CD8-positive, alpha-beta memory T cell (primary cell): ENCODE results near the gene EGLN1. TPM values are rescaled to one million over a fixed set of nuclear protein-coding genes. Genes with fewer than 3 reads are reported as not detected.
"Not testable (repeated sequence)": the region's sequence is repeated elsewhere in the genome, so short reads cannot be mapped to it uniquely, and the experiment has no call there.

Experiments
- CTCF ChIA-PET: fragments of 350-600 bp; sonication (Branson Sonifier 250); formaldehyde crosslinking; loops from one replicate; lab custom pipeline; 2021; ENCODE audit warnings: antibody characterized with exemption; lab: Charles Lee
- POLR2A ChIA-PET: fragments of 350-600 bp; sonication (Branson Sonifier 250); formaldehyde crosslinking; loops from one replicate; lab custom pipeline; 2021; ENCODE audit warnings: antibody characterized with exemption; lab: Charles Lee
- DNase-seq, 5 donors: peaks; one replicate each; pipeline versions ENCODE4 v3.0.0 to v3.0.0-alpha.2; 2020 to 2022; ENCODE audit warnings: mixed read lengths in 1 of 5
- H3K27ac ChIP-seq: one replicate; pipeline ENCODE4 v1.7.0; 2013; ENCODE audit warnings: low read depth, mild to moderate bottlenecking, low read length, moderate library complexity
- H3K27me3 ChIP-seq: 2 replicates; pipeline ENCODE4 v1.7.0; 2013; ENCODE audit warnings: low read length, mild to moderate bottlenecking; ENCODE audit not compliant: insufficient read depth, poor library complexity, severe bottlenecking
- H3K36me3 ChIP-seq: 2 replicates; pipeline ENCODE4 v1.7.0; 2013; ENCODE audit warnings: mild to moderate bottlenecking, low read length, moderate library complexity; ENCODE audit not compliant: insufficient read depth
- H3K4me1 ChIP-seq: 2 replicates; pipeline ENCODE4 v1.7.0; 2013; ENCODE audit warnings: mild to moderate bottlenecking, low read length, moderate library complexity; ENCODE audit not compliant: insufficient read depth
- H3K4me3 ChIP-seq: 2 replicates; pipeline ENCODE4 v1.7.0; 2013; ENCODE audit warnings: mild to moderate bottlenecking, low read length
- H3K9me3 ChIP-seq: 2 replicates; pipeline ENCODE4 v1.7.0; 2013; ENCODE audit warnings: mild to moderate bottlenecking, low read length
- H3K27ac Mint-ChIP-seq, 8 donors: one replicate each; pipeline ENCODE4 v1.8.0; 2020 to 2021; ENCODE audit warnings: mixed read lengths in 8 of 8, mild to moderate bottlenecking in 6 of 8, inconsistent platforms in 3 of 8, moderate library complexity in 3 of 8
- H3K27me3 Mint-ChIP-seq, 2 donors: one replicate each; pipeline ENCODE4 v1.8.0; 2020 to 2021; ENCODE audit warnings: mixed read lengths in 2 of 2, mild to moderate bottlenecking in 1 of 2, moderate library complexity in 1 of 2
- H3K36me3 Mint-ChIP-seq, 3 donors: one replicate each; pipeline ENCODE4 v1.8.0; 2020 to 2021; ENCODE audit warnings: mixed read lengths in 3 of 3, inconsistent platforms in 1 of 3, mild to moderate bottlenecking in 1 of 3
- H3K4me1 Mint-ChIP-seq, 3 donors: one replicate each; pipeline ENCODE4 v1.8.0; 2020 to 2021; ENCODE audit warnings: mixed read lengths in 3 of 3, inconsistent platforms in 1 of 3, mild to moderate bottlenecking in 1 of 3
- H3K4me3 Mint-ChIP-seq, 7 donors: one replicate each; pipeline ENCODE4 v1.8.0; 2020 to 2021; ENCODE audit warnings: mixed read lengths in 7 of 7, mild to moderate bottlenecking in 6 of 7, moderate library complexity in 4 of 7, inconsistent platforms in 2 of 7
- H3K9me3 Mint-ChIP-seq, 5 donors: one replicate each; pipeline ENCODE4 v1.8.0; 2020 to 2022; ENCODE audit warnings: mixed read lengths in 5 of 5, mild to moderate bottlenecking in 3 of 5, moderate library complexity in 2 of 5, inconsistent platforms in 1 of 5
- polyA plus RNA-seq: library from polyadenylated mRNA; unstranded; fragments of 300-500 nt; fragmentation: Illumina TruSeq; gene quantifications from one replicate; pipeline ENCODE4 v1.2.3, GENCODE V29; 2021
- total RNA-seq, 2 experiments: library from RNA; stranded (reverse); gene quantifications; one replicate each; pipeline ENCODE4 v1.2.3, GENCODE V29; 2021

Gene EGLN1
- total and polyA plus RNA-seq, 3 experiments from 2014 or later = 21.0 to 30.9 (median 24.2) TPM

GRCh38 chr1:231354330-231355020 is 67.6 kb downstream of the EGLN1 start:
- H3K27ac ChIP-seq = no peak overlapping the region
- no peak overlapping the region for H3K4me3 Mint-ChIP-seq
- H3K9me3 ChIP-seq = no peaks in the 10 kb centered on the region
- peaks cover 35% of the 10 kb centered on the region for H3K36me3 ChIP-seq
- ChIA-PET CTCF (interaction anchor here (0.6 to 1.4 kb wide), 3 partner anchors 16 to 247 kb away, joined by 3 to 4 read pairs (median 3); partner anchors contain the start of genes EXOC8 and SPRTN), POLR2A (no interaction called here)
- H3K4me1 Mint-ChIP-seq = peaks cover 6 to 15% (median 10%) of the 10 kb centered on the region in 3 donors
- peaks cover 8 to 36% (median 17%) of the 10 kb centered on the region in 3 donors for H3K36me3 Mint-ChIP-seq
- no peaks in the 10 kb centered on the region for H3K27me3 ChIP-seq
- H3K27ac Mint-ChIP-seq = no peak overlapping the region
- H3K4me1 ChIP-seq = no peaks in the 10 kb centered on the region
- H3K9me3 Mint-ChIP-seq = no peaks in the 10 kb centered on the region
- H3K4me3 ChIP-seq = no peak overlapping the region
- DNase-seq = no peak
- no peaks in the 10 kb centered on the region for H3K27me3 Mint-ChIP-seq

- Histone ChIP-seq H3K4me1 (no peaks in the 10 kb centered on the region), H3K27ac (no peak overlapping the region), H3K9me3 (no peaks in the 10 kb centered on the region), H3K27me3 (no peaks in the 10 kb centered on the region), H3K4me3 (no peak overlapping the region), H3K36me3 (peaks cover 46% of the 10 kb centered on the region)
- DNase-seq = no peak
- Mint-ChIP-seq H3K9me3 (no peaks in the 10 kb centered on the region), H3K4me3 (no peak overlapping the region), H3K27ac (no peak overlapping the region), H3K27me3 (no peaks in the 10 kb centered on the region), H3K36me3 (peaks cover 8 to 49% (median 19%) of the 10 kb centered on the region in 3 donors), H3K4me1 (peaks cover 7 to 14% (median 8%) of the 10 kb centered on the region in 3 donors)
- ChIA-PET POLR2A (no interaction called here), CTCF (no interaction called here)
These were observed 69.0 kb downstream of the EGLN1 start for GRCh38 chr1:231353086-231353485.

GRCh38 chr1:231351816-231352215 is 70.3 kb downstream of the EGLN1 start:
- Histone ChIP-seq H3K27ac (no peak overlapping the region), H3K27me3 (no peaks in the 10 kb centered on the region), H3K9me3 (no peaks in the 10 kb centered on the region), H3K4me1 (no peaks in the 10 kb centered on the region), H3K4me3 (no peak overlapping the region), H3K36me3 (peaks cover 54% of the 10 kb centered on the region)
- no peak overlapping the region for H3K27ac Mint-ChIP-seq
- peaks cover 8 to 58% (median 22%) of the 10 kb centered on the region in 3 donors for H3K36me3 Mint-ChIP-seq
- H3K4me1 Mint-ChIP-seq = peaks cover 0 to 7% (median 2%) of the 10 kb centered on the region in 3 donors
- no peaks in the 10 kb centered on the region for H3K9me3 Mint-ChIP-seq
- H3K27me3 Mint-ChIP-seq = no peaks in the 10 kb centered on the region
- no peak overlapping the region for H3K4me3 Mint-ChIP-seq
- POLR2A ChIA-PET = no interaction called here
- CTCF ChIA-PET = no interaction called here
- DNase-seq = no peak

- H3K27me3 Mint-ChIP-seq, H3K27ac ChIP-seq, H3K4me3 ChIP-seq, DNase-seq, H3K4me3 Mint-ChIP-seq, H3K4me1 ChIP-seq, POLR2A ChIA-PET, H3K27ac Mint-ChIP-seq, H3K9me3 ChIP-seq, H3K9me3 Mint-ChIP-seq, H3K27me3 ChIP-seq: not testable (repeated sequence)
- H3K4me1 Mint-ChIP-seq = peaks cover 5 to 20% (median 9%) of the 10 kb centered on the region in 3 donors
- H3K36me3 ChIP-seq = peaks cover 54% of the 10 kb centered on the region
- peaks cover 8 to 74% (median 21%) of the 10 kb centered on the region in 3 donors for H3K36me3 Mint-ChIP-seq
- CTCF ChIA-PET = interaction anchor here (0.7 to 1.4 kb wide), 3 partner anchors 9 to 32 kb away, joined by 3 to 5 read pairs (median 3); partner anchors contain the start of genes EXOC8 and SPRTN
These were observed 73.2 kb downstream of the EGLN1 start for GRCh38 chr1:231348856-231349255.

- H3K9me3 Mint-ChIP-seq = no peaks in the 10 kb centered on the region
- H3K4me3 ChIP-seq = no peak overlapping the region
- H3K4me1 ChIP-seq = no peaks in the 10 kb centered on the region
- no peaks in the 10 kb centered on the region for H3K27me3 Mint-ChIP-seq
- peaks cover 57% of the 10 kb centered on the region for H3K36me3 ChIP-seq
- no peaks in the 10 kb centered on the region for H3K9me3 ChIP-seq
- DNase-seq = no peak
- H3K4me1 Mint-ChIP-seq = peaks cover 6 to 24% (median 14%) of the 10 kb centered on the region in 3 donors
- no peak overlapping the region for H3K27ac Mint-ChIP-seq
- H3K36me3 Mint-ChIP-seq = peaks cover 8 to 76% (median 23%) of the 10 kb centered on the region in 3 donors
- H3K4me3 Mint-ChIP-seq = no peak overlapping the region
- ChIA-PET CTCF (interaction anchor here (0.7 to 1.4 kb wide), 3 partner anchors 9 to 32 kb away, joined by 3 to 5 read pairs (median 3); partner anchors contain the start of genes EXOC8 and SPRTN), POLR2A (no interaction called here)
- H3K27ac ChIP-seq = no peak overlapping the region
- no peaks in the 10 kb centered on the region for H3K27me3 ChIP-seq
These were observed 73.6 kb downstream of the EGLN1 start for GRCh38 chr1:231348442-231348841.

GRCh38 chr1:231347961-231348360 is 74.1 kb downstream of the EGLN1 start:
- CTCF ChIA-PET = interaction anchor here (1.4 kb wide), 1 partner anchor 31 kb away, joined by 3 read pairs; no protein-coding TSS in a partner anchor
- Mint-ChIP-seq H3K27me3 (no peaks in the 10 kb centered on the region), H3K4me3 (no peak overlapping the region), H3K36me3 (peaks cover 8 to 76% (median 21%) of the 10 kb centered on the region in 3 donors), H3K9me3 (no peaks in the 10 kb centered on the region), H3K27ac (no peak overlapping the region), H3K4me1 (peaks cover 6 to 25% (median 17%) of the 10 kb centered on the region in 3 donors)
- Histone ChIP-seq H3K9me3 (no peaks in the 10 kb centered on the region), H3K4me1 (no peaks in the 10 kb centered on the region), H3K27ac (no peak overlapping the region), H3K36me3 (peaks cover 54% of the 10 kb centered on the region), H3K27me3 (no peaks in the 10 kb centered on the region), H3K4me3 (no peak overlapping the region)
- POLR2A ChIA-PET = no interaction called here
- no peak for DNase-seq

GRCh38 chr1:231340328-231341013 is 81.6 kb downstream of the EGLN1 start:
- H3K27ac ChIP-seq = no peak overlapping the region
- H3K4me1 ChIP-seq = peaks cover 30% of the 10 kb centered on the region
- H3K36me3 ChIP-seq = peaks cover 4% of the 10 kb centered on the region
- no peaks in the 10 kb centered on the region for H3K9me3 ChIP-seq
- peaks cover 8 to 63% (median 14%) of the 10 kb centered on the region in 3 donors for H3K36me3 Mint-ChIP-seq
- peak overlapping the region in 1 of 8 donors; percentile 50 for H3K27ac Mint-ChIP-seq
- peaks cover 46 to 73% (median 71%) of the 10 kb centered on the region in 3 donors for H3K4me1 Mint-ChIP-seq
- POLR2A ChIA-PET = no interaction called here
- no peak overlapping the region for H3K4me3 ChIP-seq
- DNase-seq = no peak
- H3K27me3 Mint-ChIP-seq = peaks cover 0 to 8% of the 10 kb centered on the region in 2 donors
- H3K9me3 Mint-ChIP-seq = peaks cover 0 to 3% (median under 1%) of the 10 kb centered on the region in 5 donors
- CTCF ChIA-PET = interaction anchor here (1.5 kb wide), 1 partner anchor 25 kb away, joined by 3 read pairs; no protein-coding TSS in a partner anchor
- H3K27me3 ChIP-seq = no peaks in the 10 kb centered on the region
- H3K4me3 Mint-ChIP-seq = peak overlapping the region in 1 of 7 donors; percentile 20
